ENCODE measurements around the gene ACSF3.

Gene ACSF3

DNA sequence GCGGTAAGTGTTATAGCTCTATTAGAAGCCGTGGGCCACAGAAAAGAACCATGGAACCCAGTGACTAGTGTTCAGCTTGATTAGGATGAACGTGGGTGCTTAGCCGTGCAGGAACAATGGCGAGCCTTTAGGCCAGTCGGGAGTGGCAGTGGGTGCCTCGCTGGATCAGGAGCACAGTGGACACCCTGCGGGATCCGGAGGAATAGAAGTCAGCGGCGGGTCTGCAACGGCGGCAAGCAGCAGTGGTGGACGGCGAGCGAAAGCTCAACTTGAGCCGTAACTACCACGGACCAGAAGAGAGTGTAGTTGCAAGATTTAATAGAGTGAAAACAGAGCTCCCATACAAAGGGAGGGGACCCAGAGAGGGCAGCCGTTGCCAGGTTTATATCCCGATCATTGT lies 40.6 kb downstream of the ACSF3 start:
- no peak for DNase-seq

DNA sequence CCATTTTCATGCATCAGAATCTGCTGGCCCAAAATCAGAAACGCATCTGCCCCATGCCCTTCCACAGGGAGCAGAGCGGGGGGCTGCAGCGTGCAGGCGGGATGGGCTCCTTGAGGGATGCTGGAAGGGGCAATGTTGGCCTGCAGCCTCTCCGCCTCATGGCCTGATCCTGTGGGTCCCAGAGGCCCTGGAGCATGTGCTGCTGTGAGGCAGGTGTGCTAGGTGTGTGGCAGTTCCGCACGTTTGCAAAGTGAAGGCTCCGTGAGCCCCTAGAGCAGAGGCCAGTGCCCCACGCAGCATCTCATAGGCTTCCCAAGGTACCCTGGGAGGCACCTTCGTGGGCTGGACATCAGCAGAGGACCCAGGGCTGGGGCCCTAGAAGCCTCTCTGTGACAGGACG lies 41.5 kb downstream of the ACSF3 start:
- no peak for DNase-seq

DNA sequence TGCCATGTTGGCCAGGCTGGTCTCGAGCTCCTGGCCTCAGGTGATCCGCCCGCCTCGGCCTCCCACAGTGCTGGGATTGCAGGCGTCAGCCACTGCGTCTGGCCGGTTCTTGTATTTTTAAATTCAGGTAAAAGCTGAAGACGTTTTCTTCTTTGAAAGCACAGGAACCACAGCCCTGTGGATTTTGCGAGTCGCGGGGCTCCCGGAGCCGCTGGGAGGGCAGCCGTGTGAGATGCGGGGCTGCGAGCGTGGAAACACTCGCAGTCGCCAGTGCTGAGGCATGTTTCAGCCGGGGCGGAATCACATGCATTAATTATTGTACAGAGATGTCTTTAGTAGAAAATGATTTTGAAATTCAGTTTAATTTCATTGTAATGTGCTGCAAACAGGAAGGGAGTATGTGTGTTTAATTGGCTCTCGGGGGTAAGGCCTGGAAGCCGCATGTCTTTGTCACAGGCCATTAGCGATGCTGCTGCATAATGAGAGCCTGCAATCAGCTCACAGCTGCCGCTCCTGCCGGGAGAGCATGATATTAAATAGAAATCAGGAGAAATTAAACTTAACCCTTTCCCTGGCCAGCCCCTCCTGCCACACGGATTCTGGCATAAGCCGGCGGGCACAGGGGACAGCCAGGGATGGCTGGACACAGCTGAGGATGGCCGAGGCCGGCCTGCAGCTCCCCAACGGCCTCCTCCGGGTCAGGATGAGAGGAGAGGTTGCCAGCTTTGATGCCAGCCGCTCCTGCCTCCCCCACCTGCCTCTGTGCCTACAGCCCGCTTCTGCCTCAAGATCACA lies 42.5 kb downstream of the ACSF3 start:
- no peak for DNase-seq

DNA sequence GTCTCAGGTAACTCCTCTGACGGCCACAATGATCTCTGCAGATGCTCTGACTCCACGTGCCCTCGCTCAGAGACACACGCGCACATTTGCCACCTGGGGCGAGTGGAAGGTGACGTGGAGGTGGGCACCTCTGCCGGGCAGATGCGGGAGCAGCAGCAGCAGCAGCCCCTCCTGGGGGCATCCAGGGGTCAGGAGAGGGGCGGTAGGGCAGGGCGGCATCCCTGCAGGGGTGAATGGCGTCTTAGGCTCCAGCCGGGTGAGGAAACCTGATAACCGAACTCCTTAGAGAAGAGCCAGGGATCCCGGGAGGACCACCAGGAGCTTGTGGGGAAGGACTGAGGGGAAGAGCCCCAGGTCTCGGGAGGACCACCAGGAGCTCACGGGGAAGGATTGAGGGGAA lies 43.3 kb downstream of the ACSF3 start:
- no peak for DNase-seq

DNA sequence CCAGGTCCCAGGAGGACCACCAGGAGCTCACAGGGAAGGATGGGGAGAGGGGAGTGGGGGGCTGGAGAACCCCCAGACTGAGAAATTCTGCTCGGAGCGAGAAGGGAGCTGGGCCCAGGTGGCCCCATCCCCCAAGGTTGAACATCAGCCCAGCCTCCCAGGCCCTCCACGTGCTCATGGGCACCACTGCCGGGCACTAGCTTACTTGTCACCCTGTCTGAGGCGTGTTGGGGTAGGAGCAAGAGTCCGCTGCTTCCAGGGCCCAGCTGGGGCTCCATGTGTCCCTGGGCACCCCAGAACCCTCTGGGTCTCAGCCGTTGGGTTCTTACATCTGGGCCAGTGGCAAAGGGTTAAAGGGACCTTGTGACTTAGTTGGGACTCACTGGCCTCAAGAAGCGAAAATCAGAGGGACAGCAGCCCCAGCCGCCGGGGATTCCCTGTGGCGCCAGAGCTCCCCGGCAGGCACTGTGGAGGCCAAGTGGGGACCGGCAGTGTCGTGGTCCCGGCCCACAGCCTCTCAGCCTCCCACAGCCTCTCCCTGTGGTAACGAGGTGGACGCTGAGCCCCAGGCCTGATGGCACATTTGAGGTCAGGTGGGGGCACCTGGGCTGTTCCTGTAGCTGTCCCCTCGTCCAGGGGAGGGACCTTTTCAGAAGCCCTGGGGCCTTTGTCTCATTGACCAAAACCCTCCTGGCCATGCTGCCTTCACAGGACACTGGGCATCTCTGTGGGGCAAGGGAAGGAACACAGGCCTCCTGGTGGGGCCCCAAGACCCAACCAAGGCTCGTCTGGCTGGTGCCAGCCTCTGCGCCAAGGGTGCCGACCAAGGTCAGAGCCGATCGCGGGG lies 44.2 kb downstream of the ACSF3 start:
- DNase-seq, result no peak

DNA sequence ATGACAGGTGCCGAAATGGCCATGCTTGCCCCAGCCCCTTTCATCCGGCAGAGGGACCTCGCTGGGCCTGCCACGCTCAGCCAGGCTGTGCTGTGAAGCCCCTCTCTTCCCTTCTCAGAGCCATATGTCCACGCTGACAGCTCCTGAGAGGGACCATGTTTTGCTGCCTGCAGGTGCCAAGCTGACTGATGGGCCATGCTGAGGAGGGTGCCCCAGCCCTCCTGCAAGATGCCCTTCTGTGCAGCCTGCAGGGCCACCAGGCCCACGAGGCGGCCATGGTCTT lies 44.8 kb downstream of the ACSF3 start:
- no peak for DNase-seq

DNA sequence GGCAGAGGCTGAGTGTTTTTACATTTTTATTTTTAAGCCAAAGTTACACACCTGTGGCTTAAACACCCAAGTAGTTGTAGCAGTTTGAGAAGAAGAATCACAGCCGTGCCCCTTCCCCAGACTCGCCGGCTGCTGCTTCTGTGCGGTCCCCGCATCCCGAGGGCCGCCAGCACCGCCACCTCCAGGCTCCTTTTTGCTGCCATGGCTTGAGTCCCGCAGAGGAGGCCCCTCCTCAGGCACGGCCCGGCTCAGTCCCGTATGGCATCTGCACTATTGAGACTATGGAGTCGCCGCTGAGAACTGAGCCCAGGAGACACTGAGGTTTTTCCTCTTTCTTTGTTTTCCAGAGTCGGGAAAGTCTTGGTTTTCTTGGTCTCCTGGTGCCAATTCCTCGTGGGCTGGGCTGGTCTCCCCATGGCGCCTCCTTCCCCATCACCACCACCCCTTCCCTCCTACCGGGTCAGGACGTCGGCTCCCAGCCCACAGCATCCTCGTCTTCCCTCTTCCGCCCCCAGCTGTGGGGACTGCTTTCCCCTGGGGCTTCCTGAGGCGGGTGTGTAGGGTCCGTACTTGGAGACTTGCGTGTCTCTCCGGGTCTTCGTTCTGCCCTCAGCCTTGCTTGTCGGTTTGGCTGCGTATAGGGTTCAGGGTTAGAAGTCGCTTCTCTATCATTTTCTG lies 45.3 kb downstream of the ACSF3 start:
- no peak for DNase-seq

DNA sequence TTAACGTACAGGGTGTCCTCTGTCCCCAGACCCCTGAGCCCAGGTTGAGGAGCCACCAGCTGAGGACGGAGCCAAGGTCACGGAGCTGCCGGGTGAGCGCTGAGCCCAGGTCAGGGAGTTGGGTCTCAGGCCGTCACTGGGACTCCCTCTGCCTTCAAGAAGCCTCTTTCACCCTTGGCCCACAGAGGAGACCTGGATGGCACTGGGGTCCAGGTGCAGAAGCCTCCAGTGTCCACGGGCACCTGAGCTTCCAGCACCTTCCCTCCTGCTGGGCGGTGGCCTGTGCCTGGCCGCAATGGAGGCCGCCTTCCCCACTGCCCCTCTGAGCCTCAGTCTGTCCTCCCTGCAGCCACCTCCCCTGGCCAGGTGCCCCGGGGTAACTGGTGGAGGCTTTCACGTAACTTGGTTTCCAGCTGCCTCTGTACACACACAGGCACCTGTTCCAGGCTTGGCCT lies 46.3 kb downstream of the ACSF3 start:
- DNase-seq, result no peak

DNA sequence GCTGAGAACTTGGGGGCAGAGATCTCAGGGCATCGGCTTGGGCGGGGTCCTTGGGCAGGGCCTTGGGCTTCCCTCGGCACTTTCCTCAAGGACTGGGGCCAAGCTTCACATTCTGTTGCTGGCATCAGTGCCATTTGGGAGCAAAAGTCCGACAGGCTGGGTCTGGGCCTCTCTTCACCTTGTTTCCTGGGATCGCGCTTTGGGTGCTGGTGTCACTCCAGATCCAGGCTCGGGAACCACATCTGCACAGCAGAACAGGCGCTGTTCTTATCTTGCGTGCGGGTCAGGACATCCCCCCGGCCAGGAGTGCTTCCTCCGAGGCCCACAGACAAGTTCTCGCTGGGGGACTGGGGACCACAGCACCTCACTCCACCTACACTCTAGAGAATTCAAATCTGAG lies 46.7 kb downstream of the ACSF3 start:
- DNase-seq, result no peak

DNA sequence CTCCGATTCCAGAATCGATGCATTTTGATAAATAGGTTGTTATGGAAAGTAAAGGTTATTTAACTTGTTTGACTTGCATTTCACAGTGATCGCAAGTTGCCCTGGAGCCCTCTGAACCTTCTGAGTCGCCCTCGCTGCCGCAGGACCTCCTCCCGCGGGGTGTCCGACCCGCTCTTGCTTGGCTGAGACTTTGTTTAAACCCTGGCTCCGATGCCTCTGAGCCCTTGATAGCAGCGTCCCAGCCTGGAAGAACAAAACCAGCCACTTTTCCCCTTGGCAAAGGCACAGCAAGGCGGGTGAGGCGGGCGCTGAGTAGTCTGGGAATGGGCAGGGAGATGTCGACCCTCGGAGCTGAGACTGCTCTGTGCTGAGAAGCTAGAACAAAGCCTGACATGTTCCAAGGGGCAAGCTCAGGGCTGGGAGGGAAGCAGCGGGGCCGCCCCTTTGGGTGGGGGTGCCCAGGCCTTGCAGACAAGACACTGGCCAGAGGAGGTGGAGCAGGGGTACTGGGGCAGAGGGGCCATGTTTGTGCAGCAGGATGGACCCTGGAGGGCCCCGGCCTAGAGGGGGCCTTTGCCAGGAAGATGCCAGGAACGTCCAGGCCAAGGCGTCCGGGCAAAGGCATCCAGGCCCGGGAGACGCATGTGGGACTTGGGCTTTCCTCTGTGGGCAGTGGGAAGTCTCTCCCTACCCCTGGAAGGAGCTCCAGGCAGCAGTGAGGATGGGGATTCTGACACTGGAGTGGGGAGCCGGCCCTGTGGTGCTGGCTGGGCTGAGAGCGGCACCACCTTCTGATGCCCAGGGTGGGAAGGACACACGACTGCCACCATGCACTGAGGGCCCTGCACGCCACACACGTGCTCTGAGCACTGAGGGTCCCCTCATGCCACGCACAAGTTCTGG lies 47.6 kb downstream of the ACSF3 start:
- DNase-seq, result no peak

DNA sequence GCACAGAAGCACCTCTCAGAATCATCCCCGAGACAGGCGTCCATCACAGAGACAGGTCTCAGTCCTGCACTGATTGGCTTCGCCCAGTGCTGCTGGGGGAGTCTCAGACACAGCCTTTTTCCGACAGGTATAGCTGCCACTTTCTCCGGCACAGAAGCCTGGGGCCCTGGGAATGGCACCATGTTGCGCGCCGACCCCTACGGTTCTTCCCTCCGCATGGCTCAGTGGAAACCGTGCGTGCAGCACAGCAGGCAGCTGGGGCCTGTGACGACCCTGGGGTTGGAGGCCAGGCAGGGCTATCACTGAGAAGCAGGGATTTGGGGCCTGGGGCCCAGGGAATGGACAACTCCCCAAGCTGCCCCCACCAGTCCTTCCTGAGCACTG lies 48.2 kb downstream of the ACSF3 start:
- no peak for DNase-seq

DNA sequence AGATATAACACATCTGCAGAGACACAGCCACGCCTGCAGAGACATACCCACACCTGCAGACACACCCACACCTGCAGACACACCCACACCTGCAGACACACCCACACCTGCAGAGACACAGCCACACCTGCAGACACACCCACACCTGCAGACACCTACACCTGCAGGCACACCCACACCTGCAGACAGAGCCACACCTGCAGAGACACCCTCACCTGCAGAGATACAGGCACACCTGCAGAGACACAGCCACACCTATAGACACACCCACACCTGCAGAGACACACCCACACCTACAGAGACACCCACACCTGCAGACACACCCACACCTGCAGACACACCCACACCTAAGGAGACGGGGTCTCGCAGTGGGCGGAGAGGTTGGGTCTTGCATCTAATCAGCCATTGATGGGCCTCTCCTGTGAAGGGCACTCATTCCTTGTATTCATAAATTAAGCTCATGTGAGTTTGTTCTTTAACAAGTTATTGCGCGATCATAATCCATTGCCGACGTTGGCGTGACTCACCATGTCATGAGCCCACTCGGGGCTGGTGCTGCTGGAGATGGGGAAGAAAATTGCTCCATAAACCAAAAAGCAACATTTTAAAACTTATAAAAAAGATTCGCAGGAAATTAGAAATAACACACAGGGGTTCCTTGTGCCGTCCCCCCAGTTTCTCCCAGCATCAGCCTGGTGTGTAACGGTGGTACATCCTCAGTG lies 49.0 kb downstream of the ACSF3 start:
- no peak for DNase-seq

DNA sequence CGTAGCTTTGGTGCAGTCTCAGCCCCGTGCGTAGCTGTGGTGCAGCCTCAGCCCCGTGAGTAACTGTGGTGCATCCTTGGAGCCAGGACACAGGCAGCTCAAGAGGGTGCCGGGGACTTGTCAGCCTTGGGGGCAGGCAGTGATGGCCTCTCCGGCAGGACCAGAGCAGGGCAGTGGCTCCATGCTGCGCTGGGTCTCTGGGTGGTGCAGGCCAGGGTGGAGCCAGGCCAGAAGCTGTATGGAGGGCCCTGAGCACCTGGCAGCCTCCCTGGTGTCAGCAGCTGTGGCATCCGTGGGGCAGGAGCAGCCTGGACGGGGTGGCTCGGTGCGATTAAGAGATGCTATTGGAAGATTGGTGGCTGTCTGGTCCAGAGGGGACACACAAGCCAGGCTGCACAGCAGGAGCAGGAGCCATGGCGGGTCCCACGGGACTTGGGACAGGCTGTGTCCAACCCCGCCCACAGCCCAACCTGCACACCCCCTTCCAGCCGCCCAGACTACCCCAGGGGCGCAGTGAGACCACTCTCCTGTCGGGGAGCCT lies 49.6 kb downstream of the ACSF3 start:
- DNase-seq, result no peak

DNA sequence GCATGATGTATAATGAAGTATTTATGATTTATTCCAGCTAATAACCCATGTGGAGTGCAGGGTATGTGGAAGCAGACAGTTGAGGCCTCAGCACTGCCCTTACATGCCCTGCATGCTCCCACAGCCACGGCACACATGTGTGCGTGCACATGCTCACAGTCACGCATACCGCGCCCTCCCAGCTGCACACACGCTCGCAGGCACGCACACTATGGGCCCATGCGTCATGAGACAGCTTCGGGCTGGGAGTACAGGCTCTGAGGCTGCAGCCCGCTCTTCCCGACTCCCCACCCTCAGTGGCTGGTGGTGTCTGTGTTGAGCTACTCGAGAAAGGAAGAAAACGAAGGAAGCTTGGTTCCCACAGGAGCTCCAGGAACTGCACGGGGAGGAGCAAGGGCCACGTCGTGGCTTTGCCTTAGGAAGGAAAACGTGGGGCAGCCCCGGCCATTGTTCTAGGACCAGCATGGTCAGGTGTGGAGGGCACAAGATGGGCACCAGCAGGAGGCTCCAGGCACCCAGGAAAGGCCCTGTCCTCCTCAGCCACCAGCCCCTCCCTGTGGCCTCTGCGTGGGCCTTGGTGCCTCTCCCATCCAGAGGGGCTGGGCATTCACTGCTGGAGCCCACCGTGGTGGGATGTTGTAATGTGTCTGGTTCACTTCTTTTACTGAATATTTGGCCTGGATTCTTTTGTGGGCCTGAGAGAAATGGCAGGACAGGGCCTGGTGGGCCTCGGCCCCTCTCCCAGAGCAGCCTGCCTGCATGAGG lies 50.4 kb downstream of the ACSF3 start:
- no peak for DNase-seq

DNA sequence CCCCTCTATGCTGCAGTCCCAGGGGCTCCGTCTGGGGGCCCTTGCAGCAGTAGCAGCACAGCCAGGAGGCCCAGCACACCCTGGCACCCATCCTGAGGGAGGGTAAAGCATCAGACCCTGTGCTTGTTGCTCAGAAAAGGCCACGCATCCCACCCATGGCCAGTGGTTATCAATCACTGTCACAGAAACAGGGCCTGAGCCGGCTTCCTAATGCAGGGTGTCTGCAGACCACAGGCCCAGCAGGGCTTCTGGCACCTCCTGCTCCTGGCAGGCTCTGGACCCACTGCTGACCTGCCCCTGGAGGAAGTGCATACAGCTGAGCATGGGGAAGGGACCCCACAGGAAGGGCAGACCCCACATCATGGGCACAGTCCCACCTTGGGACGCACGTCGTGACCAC lies 51.0 kb downstream of the ACSF3 start:
- DNase-seq, result no peak

DNA sequence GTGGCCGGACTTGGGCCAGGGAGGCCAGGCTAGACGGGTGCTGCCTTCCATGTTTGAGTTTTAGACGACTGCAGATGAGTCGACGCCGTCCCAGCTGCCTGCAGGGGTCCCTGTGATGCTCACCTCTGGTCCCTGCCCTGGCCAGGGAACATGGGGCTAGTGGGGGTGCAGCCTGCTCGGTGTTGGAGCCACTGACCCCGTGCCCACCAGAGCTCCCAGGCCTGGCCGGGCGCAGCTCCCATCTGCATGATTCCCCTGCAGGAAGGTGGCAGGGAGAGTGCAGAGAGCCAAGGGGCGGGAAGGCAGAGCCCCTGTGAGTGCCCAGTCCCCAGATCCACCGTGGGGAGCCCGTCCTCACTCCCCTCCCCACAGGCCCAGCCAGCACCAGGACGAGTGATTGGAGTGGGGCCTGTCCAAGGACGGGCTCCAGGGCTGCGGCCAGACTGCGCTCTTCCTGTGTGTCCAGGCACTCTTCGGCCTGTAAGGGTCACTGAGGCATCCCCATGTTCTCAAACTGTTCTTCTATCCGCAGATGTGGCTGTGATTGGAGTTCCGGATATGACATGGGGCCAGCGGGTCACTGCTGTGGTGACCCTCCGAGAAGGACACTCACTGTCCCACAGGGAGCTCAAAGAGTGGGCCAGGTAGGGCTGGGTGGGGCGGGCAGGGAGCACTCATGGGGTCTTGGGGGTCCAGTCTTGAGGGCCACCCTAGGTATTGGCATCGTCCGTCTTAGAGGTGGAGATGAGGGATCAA lies 51.9 kb downstream of the ACSF3 start:
- DNase-seq, result no peak

DNA sequence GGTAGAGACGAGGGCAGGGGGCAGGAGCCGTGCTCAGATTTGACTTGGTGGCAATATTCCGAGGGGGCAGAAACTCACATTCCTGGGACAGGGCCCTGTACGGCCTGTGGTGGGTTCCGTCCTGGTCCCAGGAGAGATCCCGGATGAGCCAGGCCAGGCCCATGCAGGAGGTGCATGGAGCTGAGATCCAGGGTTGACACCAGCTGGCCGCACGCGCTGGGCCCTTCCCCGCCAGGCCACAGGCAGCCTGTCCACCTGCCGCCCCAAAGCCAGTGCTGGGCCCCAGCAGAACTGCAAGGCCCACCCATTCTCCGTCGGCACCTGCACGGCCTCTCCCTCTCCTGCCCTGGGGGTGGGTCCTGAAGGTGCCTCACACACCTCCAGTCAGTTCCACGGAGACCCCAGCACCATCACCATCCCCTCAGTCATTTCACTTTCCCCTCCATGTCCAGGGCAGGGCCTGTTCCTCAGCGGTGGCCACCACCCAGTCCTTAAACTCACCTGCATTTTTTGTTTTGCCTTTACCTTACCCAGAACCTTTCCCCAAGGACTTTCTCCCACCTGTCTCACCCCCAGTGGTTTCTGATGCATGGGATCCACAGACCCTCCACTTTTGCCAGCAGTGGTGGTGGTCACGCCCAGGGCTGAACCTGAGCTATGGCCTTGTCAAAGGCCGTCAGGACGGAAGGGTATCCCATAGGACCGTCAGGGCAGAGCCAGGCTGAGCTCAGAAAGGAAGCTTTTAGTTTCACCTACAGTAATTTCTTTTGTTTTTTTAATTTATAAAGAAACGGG lies 52.8 kb downstream of the ACSF3 start:
- DNase-seq, result no peak

DNA sequence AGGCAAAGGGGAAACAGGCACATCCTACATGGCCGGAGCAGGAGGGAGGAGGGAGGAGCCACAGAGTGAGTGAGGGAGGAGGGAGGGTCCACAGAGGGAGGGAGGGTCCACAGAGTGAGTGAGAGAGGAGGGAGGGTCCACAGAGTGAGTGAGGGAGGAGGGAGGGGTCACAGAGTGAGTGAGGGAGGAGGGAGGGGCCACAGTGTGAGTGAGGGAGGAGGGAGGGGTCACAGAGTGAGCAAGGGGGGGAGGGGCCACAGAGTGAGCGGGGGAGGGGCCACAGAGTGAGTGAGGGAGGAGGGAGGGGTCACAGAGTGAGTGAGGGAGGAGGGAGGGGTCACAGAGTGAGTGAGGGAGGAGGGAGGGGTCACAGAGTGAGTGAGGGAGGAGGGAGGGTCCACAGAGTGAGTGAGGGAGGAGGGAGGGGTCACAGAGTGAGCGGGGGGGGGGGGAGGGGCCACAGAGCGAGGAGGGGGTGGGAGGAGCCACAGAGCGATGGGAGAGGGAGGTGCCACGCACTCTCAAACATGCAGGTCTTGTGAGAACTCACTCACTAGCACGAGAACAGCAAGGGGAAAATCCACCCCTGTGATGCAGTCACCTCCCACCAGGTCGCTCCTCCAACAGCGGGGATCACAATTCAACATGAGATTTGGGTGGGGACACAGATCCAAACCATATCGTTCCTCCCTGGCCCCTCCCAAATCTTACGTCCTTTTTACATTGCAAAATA lies 53.6 kb downstream of the ACSF3 start:
- no peak for DNase-seq

DNA sequence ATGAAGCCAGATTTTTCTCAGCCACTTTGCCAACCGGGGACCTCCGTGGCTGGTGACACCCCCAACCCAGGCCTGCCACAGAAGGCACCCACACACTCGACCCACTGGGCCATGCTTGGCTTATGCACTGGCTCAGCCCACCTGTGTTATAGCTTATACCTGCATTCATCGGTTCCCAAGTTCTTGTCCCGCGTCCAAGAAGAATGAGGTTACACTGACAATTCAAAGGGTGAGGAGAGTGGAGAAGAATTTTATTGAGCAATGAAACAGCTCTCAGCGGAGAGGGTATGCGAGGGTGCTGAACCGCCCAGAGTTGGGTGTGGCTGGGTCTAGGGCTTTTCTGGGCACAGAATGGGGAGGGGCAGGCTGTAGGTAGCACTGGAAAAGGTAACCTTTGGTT lies 55.7 kb downstream of the ACSF3 start:
- DNase-seq, result no peak

Data from 8988T (cell line).